HFF-Myc (cell line): ENCODE data around the gene NCR3LG1.
"Not testable (repeated sequence)": the region's sequence is repeated elsewhere in the genome, so short reads cannot be mapped to it uniquely, and the experiment has no call there.

Source experiments
- DNase-seq: peaks from one replicate; pipeline ENCODE4 v3.0.0-alpha.2; 2011; ENCODE audit warnings: low read depth; ENCODE audit errors: extremely low read depth
- H3K4me3 ChIP-seq: replicated peaks from 2 replicates; pipeline ENCODE4 v1.5.1; 2011; ENCODE audit warnings: low read depth, mild to moderate bottlenecking, control low read depth, low read length
- TF ChIP-seq, protein P1 (sequence below): IDR thresholded peaks from 2 replicates; pipeline ENCODE4 v1.5.1; 2012; ENCODE audit warnings: mild to moderate bottlenecking, low read depth, low read length, control low read depth; ENCODE audit errors: missing control alignments

The NCR3LG1 gene

DNA sequence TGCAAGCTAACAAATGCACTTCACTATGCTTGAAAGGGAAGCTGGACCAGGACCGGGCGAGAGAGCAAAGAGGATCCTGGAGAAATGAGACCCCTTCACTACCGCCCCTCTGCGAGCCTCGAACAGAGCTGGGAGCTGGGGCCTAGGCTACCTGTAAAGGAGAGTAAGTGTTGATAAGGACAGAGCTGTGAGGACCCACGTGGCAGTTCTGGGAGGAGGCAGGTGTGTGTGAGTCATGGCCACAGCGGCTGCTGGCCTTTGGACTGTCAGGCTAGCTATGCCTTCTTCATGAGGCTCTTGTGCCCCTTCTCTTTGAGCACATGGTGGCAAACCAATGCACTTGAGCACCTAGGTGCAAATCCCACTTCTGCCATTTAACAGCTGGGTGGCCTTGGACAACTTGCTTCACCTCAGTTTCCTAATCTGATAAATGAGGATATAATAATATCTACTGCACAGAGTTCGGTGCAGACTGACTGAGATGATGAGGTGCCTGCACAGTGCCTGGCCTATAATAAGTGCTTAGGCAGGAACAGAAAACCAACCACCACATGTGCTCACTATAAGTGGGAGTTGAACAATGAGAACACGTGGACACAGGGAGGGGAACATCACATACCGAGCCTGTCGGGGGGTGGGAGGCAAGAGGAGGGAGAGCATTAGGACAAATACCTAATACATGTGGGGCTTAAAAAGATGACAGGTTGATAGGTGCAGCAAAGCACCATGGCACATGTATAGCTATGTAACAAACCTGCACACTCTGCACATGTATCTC, 72.1 kb downstream of the NCR3LG1 start:
- H3K4me3 ChIP-seq, result no peak overlapping the region
- DNase-seq, result no peak

DNA sequence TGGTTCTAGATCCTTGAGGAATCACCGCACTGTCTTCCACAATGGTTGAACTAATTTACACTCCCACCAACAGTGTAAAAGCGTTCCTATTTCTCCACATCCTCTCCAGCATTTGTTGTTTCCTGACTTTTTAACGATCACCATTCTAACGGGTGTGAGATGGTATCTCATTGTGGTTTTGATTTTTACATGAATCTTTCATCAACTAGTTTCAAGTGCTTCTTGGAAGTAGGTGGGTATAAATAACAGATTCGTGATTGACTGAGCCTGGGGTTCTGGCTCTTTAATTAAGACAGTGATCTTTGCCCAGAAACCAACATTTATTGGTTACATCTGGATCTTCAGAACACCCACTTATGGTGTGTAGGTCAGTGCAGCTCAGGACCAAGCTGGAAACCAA, 74.6 kb downstream of the NCR3LG1 start:
- not testable (repeated sequence) for DNase-seq, H3K4me3 ChIP-seq

More for the DNA sequence above, 72.1 kb downstream of the NCR3LG1 start:
- TF ChIP-seq, protein P1, sequence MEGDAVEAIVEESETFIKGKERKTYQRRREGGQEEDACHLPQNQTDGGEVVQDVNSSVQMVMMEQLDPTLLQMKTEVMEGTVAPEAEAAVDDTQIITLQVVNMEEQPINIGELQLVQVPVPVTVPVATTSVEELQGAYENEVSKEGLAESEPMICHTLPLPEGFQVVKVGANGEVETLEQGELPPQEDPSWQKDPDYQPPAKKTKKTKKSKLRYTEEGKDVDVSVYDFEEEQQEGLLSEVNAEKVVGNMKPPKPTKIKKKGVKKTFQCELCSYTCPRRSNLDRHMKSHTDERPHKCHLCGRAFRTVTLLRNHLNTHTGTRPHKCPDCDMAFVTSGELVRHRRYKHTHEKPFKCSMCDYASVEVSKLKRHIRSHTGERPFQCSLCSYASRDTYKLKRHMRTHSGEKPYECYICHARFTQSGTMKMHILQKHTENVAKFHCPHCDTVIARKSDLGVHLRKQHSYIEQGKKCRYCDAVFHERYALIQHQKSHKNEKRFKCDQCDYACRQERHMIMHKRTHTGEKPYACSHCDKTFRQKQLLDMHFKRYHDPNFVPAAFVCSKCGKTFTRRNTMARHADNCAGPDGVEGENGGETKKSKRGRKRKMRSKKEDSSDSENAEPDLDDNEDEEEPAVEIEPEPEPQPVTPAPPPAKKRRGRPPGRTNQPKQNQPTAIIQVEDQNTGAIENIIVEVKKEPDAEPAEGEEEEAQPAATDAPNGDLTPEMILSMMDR, result no peak
